Renal pelvis (tissue), 4 donors: Measurements from ENCODE around the gene EPHA10. TPM values are rescaled to one million over a fixed set of nuclear protein-coding genes. Genes with fewer than 3 reads are reported as not detected.
A peak's percentile ranks its signal among the peaks of the same experiment; 100 is the strongest.
"Not testable (repeated sequence)": the region's sequence is repeated elsewhere in the genome, so short reads cannot be mapped to it uniquely, and the experiment has no call there.

Experiments
- DNase-seq: peaks from one replicate; pipeline ENCODE4 v3.0.0-alpha.2; 2013
- polyA plus RNA-seq, 3 donors: library from polyadenylated mRNA; unstranded; fragments of 120-200 nt; gene quantifications; one replicate each; pipeline ENCODE4 v1.2.1, GENCODE V29; 2013; ENCODE audit not compliant: insufficient read length in 3 of 3

The EPHA10 gene
- polyA plus RNA-seq, 3 donors: 0.12 to 0.24 (median 0.13) TPM

DNA sequence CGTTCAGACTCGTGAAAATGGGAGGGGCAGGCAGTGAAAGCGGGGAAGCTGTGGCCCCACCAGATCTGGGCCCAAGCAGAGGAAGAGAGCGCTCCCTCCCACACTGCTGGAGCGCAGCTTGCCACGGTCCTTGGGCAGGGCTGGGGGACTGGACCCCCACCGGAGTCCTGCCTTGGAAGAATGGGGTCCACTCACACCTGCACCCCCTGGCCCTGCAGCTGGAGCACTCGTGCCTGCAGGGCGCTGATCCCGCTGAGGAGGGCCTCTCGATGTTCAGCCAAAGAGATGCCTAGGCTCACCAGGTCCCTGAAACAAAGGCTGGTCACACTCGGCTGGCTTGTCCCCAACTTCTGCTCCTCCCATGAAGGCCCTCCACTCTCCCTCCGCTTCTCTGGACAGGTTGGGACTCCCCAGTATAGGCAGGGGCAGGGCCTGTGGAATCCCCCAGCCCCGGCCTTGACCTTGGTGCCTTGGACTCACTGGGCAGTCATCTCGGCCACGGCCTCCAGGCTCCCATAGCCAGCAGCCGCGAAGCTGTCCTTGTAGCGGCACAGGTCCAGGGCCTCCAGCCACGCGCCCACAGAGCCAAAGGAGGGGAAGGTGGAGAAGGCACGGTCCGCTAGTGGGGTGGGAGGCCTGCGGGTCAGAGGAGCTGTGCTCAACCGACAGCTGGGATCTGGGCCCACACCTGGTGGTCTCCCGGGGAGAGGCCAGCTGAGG lies 46.6 kb downstream of the EPHA10 start:
- DNase-seq: no peak

DNA sequence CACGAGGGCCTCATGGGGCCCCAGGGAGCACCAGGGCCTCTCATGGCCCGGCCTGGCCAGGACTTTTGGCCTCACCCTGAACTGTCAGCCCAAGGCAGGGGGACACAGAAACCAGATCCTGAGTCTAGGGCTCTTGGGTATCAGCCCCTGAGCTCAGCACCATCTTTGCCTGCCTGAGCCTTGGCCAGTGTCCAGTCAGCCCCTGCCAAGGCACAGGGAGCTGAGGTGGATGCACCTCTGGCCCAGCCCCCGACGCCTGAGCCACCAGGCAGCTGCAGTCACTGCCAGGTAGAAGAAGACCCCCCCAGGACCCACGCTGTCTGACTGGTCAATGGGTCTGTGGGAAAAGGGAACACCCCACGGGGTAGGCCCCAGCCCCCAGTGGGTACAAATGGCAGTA lies 47.3 kb downstream of the EPHA10 start:
- no peak for DNase-seq

DNA sequence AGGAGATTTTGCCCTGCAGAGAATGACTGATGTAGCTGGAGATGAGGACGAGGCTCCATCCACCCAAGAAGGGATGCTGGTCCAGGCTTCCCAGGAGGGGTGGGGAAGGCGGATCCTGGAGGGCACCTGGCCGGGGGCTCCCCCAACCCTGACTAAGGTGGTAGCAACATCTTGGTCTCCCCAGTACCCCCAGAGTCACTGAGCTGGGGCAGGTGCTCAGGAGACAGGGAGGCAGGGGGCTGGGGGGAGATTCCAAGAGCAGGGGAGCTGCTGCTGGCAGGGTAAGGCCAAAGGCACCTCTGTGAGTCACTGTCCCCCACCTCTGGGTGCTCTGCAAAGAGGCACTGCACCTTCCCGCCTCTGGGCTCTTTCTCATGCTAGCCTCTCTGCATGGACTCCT lies 48.6 kb downstream of the EPHA10 start:
- no peak for DNase-seq

DNA sequence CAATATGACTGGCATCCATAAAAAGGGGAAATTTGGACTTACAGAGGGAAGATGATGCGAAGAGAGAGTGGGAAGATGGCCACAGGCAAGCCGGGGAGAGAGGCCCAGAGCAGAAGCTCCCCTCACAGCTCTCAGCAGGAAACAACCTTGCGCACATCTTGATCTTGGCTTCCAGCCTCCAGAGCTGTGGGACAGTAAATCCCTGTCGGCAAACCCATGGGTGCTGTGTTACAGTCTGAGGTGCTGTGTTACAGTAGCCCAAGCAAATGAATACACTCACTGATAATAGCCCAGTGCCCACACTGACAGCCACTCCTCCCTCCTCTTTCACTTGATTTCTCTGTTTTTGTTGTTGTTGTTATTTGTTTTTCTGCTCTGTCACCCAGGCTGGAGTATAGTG lies 50.2 kb downstream of the EPHA10 start:
- no peak for DNase-seq

DNA sequence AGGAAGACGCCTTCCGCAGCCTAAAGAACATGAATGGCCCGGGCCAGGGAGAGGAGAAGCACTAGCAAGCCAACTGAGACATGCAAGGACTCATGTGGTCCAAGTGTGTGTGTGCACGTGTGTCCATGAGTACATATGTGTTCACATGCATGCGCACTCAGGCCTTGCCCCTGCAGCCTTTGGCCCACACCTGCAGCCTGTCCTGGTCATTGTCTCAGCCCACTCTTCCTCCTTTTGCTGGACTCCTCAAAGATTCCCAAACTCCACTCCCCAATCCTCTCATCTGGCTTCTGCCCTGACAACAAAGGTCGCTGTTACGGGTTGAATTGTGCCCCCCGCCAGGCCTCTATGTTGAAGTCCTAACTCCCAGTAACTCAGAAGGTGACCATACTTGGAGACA lies 50.7 kb downstream of the EPHA10 start:
- DNase-seq: no peak

DNA sequence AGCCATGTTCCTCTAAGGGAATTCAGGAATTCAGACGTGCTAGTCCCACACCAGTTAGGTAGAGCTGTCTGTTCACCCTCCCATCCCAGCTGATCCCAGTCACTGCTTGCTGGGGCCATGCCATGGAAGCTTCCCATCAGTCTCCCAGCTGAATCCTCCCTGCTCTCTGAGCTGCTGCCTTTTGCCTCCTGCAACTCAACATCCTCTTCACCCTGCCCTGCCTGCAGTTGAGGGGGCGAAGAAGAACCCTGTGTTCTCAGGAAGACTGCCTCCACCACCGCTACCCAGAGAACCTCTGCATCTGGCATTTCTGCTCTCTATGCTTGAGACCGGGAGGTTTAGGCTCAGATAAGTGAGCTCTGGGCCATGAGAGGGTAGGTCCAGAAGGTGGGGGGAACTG lies 56.4 kb downstream of the EPHA10 start:
- DNase-seq: no peak

DNA sequence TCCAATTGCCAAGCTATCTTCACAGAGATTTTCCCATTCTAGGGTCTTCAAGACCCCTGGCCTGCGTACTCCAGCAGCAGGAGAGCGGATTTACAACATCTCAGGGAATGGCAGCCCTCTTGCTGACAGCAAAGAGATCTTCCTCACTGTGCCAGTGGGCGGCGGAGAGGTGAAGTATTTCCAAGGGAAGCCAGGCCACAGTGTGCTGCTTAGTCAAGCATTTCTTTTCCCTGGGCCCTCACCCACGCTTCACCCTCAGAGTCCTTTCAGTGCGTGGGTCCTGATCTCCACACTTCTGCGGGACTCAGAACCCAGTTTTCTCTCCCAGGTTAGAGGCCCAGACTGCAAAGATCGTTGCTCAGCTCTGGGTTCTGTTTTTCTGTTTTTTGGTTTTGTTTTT lies 59.5 kb downstream of the EPHA10 start:
- no peak for DNase-seq

DNA sequence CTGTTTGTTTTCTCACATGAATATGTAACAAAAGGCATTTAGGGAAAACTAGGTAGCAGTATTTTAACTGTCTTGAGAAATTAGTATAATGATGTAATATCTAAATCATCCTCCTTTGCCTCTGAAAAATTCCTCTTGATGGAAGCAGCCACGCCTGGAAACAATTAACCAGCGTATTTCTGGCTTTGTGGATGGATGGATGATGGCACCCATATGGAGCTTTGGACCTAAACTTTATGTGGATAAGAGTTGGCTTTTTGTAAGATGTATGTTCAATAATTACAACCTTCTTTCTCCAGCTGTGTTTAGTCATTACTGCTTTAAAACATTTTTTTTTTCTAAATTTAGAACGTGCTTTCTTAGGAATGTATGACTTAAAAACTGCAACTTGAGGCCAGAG lies 60.0 kb downstream of the EPHA10 start:
- peak; percentile 35 for DNase-seq

DNA sequence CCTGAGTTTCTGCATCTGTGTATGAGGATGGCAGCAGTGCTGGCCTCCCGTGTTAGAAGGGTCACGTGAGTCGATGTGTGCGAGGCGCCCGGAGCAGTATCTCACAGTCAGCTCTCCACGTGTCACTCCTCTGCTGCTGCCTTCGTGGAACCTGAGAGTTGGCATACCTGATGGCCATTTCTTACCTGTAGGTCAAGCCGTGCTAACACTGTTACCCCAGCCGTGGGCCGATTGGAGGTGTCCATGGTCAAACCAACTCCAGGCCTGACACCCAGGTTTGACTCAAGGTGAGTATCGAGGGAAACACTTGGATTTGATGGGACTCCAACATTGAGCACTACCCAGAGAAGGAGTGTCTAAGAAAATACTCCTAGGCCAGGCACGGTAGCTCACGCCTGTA lies 61.9 kb downstream of the EPHA10 start:
- no peak for DNase-seq

DNA sequence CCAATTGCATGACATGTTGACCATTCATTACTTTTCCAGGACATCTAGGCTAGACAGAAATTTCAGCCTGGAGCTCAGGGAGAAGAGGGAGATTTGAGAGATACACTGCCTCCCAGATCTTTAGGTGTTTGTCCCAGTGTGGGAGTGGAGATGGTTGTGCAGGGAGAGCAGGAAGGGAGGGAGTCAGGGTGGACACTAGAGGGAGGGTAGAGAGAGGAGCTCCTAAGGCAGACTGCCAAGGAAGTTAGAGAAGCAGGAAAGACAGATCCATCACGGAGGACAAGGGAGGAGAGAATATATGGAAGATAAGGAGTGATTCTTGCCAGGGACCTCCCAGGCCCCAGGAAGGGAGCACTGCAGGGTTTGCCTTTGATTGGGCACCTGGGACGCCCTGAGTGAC lies 63.9 kb downstream of the EPHA10 start:
- no peak for DNase-seq

DNA sequence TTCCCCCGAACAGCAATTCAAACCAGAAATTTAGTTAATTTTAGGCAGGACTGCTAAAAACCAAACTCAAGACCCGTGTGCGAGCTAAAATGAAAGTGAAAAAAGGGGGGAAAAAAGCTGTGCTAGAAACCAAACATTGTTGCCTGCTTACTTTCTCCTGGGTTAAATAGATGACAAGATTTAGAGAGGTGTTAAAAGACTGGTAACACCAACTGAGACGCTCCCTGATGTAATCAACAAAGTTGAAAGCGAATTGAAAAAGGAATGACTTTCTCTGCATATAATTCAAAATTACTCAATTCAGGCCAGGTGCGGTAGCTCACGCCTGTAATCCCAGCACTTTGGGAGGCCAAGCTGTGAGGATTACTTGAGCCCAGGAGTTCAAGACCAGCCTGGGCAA lies 65.8 kb downstream of the EPHA10 start:
- no peak for DNase-seq

DNA sequence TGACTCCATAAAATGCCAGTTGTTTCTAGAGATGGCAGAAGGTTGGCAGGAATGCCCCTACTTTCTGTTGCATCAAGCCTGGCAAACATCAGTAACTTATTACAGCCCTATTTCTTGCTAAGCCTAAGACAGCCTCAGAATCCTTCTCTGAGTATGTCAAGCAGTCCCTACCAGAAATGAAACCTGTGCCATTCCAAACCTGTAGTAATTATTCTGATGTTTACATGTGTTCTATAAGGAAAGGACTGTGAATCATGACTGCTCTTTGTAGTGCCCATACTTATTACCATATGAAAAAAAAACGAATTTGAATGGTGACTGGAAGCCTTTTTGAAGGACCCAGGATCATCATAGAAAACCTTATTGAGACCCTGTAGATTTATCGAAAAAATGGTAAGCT lies 67.2 kb downstream of the EPHA10 start:
- no peak for DNase-seq

DNA sequence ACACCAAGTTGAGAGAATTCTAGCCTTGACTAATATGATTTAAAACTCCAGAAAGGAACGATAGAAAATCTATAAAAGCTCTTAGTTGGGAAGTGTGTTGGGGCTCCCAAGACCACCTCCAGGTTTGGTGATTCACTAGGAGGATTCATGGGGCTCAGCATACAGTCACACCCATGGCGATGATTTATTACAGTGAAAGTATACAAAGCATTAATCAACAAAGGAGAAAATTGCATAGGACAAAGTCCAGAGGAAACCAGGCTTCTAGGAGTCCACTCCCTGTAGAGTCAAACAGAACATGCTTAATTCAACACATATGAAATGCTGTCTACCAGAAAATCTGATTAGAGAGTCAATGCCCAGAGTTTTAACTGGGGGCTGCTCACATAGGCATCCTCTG lies 67.8 kb downstream of the EPHA10 start:
- no peak for DNase-seq

DNA sequence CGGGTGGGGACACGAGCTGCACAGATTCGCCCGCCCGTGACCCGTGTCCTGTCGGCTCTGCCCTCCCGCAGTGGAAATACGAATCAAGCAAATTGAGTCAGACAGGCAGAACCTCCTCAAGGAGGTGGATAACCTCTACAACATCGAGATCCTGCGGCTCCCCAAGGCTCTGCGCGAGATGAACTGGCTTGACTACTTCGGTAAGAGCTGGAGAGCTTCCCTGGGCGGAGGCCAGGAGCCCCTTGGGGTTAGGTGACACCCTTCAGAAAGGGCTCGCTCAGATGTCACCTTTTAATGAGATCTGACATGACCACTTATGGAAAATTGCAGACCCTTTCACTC lies 72.1 kb downstream of the EPHA10 start:
- DNase-seq: no peak

DNA sequence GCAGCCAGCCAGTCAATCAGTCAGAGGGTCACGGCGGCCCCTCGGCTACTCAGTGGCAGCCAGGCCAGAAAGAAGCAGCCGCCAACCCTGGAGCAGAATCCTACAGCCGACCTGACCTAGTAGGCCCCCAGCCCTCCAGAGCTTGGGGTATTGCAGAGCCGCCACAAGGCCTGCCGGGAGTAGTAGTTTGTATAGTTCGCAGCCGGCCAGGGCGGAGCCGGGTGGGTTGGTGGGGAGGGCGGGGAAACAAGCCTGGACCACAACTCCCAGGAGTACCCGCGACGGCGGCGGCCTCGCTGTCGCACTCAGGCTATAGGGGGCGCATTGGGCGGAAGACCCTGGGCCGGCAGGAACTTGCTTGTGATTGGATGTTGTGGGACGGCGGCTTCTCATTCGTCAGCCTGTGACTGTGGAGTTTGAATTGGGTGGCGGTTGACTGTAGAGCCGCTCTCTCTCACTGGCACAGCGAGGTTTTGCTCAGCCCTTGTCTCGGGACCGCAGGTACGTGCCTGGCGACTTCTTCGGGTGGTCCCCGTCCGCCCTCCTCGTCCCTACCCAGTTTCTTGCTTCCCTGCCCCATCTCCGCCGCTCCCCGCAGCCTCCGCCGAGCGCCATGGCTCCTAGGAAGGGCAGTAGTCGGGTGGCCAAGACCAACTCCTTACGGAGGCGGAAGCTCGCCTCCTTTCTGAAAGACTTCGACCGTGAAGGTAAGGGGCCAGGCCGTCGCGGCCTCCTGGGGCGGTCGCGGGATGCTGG lies 72.7 kb downstream of the EPHA10 start, which contains the start of gene CDCA8:
TSS of gene CDCA8 (plus strand) at position 439 of the 756 bp plus-strand sequence. CDS start at position 614, 175 bp downstream.
- peak; percentile 98 for DNase-seq

DNA sequence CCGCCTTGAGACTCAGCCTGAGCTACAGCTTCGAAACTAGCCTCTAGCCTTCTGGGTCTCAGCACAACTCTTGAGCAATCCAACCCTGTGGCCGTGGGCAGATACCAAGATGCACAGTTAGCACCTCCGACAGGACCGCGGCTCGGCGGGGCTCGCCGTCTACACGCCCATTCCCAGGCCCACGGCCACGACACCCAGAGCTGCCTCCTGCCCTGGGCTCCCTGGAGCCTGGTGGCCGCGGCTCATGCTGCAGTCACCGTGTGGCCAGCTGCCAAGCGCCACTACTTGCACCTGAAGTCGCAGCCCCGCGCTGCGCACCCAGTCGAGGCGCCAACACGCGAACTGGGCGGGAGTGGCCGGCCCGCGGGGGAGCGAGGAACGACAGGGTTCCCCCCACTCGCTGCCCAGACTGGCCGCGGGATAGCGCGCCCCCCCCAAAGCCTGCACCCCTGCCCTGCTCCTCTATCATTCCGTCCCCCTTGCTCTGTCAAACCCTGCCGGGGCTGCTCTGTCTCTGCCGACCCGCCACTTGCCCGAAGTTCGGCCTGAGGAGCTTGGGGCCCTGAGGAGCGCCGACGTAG lies 73.3 kb downstream of the EPHA10 start:
- no peak for DNase-seq

DNA sequence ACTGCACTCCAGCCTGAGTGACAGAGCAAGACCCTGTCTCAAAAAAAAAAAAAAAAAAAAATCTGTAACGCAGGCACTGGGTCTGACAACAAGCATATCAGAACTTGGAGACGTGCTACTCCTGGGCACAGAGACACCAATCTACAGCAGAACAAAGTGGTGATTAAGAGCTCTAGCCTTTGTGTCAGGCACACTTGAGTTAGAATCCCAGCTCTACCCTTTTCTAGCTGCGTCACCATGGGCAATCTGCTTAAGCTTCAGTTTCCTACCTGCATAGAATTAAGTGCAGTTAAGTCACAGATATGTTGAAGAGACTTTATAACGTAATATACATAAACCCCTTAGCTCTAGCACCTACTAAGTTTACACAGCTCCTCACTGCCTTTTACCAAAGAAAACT lies 76.0 kb downstream of the EPHA10 start:
- no peak for DNase-seq

DNA sequence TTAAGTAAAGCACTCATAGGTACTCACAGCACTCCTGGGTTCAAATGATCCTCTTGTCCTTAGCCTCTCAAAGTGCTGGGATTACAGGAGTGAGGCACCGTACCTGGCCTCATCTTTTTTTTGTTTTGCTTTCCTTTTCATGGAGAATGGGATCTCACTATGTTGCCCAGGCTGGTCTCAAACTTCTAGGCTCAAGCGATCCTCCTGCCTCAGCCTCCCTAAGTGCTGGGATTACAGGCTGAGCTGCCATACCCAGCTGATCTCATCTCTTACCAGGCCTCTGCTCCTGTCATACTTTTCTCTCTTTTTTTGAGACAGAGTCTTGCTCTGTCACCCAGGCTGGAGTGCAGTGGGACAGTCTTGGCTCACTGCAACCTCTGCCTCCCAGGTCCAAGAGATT lies 77.2 kb downstream of the EPHA10 start:
- not testable (repeated sequence) for DNase-seq

DNA sequence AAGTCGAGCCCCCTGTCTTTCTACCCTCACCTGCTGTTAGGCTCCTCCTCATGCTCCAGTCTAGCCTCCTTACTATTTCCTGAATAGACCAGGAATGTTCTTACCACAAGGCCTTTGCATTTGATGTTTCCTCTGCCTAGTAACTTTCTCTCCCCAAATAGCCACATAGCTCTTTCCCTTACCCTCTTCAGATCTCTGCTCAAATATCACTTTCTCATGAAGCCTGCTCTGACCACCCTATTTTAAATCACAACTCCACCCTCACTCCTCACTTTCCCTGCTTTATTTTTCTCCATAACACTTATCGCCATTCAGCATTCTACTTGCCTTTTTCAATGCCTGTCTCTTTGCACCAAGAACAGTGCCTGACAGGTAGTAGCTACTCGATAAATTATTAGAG lies 79.2 kb downstream of the EPHA10 start:
- no peak for DNase-seq

DNA sequence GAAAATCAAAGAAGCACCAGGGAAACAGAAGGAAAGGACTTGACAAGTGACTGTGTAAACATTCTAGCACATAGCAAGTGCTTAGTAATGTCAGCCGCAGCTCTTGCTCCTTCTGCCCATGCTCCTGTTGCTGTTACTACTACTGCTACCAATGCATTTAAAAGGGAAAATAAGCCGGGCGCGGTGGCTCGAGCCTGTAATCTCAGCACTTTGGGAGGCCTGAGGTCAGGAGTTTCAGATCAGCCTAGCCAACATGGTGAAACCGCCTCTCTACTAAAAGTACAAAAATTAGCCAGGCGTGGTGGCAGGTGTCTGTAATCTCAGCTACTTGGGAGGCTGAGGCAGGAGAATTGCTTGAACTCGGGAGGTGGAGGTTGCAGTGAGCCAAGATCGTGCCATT lies 80.7 kb downstream of the EPHA10 start:
- not testable (repeated sequence) for DNase-seq

DNA sequence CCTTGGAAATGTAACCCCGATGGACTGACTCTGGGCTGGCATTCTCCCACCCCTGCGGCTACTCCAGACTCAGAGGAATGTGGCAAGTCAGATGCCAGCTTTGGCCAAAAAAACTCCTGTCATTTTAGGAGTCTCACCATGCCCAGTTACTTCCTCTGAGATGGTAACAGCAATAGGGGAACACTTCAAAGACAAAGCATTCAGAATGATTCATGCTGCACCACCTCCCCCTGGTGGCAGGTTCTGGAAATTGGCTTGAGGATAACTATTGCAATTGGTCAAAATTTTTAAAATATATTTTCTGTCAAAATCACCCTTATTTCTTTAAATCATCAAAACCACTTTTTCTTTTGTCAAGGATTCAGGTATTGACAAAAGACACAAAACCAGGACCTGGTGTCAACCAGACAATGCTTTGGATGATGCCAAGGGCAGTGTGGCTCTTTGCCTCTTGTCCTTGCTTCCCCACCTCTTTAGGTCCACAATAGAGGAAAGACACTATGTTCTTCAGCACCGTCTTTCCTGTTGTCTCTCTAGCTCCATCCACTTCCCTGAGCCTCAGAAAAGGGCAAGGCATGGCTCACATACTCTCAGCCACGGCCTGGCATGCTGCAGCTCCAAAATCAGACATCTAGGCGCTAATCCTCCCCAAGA lies 82.5 kb downstream of the EPHA10 start:
- peak; percentile 57 for DNase-seq

DNA sequence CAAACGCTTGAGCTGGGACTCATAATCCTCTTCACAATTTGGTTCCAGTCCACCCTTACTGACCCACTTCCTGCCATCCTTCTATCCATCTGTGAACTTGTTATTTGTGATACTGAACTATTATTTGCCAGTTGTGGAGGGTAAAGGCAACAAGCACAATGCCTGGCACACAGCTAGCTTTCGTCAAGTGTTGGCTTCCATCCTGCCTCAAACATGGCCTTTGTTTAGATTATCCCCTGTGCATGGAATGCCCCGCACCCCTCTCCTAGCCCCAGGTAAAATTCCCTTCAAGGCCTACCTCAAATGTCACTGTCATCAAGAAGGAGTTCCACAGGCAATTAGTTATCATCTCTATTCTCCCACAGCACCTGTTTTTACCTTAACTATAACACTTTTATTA lies 84.0 kb downstream of the EPHA10 start:
- no peak for DNase-seq

DNA sequence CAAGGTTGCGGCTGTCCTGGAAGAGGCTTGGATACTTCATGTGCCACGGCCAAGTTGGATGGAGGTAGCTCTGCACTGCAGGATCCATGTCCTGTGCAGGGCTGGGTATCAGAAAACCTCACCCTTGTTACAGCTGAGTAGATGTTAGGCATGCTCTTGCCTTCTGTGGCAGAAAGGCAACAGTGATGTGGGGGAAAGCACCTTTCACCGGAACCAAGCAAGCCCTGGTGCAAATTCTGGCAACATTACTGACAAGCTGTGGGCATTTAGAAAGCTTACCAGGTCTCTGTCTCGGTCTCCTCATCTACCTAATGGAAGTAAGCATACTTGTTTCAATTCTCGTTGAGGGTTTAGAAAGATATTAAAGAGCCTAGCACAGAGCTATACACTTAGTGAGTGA lies 87.1 kb downstream of the EPHA10 start:
- no peak for DNase-seq
